ENCODE data around the gene FLACC1.
"Not testable (repeated sequence)": the region's sequence is repeated elsewhere in the genome, so short reads cannot be mapped to it uniquely, and the experiment has no call there.

The FLACC1 gene

GRCh38 chr2:201313362-201313761 is 43.8 kb downstream of the FLACC1 start:
- no peak for DNase-seq (ENCODE audit: low spot score)
- H3K27ac ChIP-seq (ENCODE audit: poor library complexity, severe bottlenecking) = no peak overlapping the region
- no peak for ATAC-seq (ENCODE audit: low read depth)
- H3K9me3 ChIP-seq (ENCODE audit: severe bottlenecking) = no peaks in the 10 kb centered on the region
- H3K36me3 ChIP-seq (ENCODE audit: low read depth) = no peaks in the 10 kb centered on the region
- no peak for TF ChIP-seq CTCF (IDR thresholded peaks at IDR 0.05; ENCODE audit: poor library complexity, severe bottlenecking)
- no peak overlapping the region for H3K4me3 ChIP-seq (ENCODE audit: severe bottlenecking)
- no peaks in the 10 kb centered on the region for H3K4me1 ChIP-seq (ENCODE audit: insufficient read depth, poor library complexity, severe bottlenecking)
- no peaks in the 10 kb centered on the region for H3K27me3 ChIP-seq (ENCODE audit: insufficient read depth, poor library complexity, severe bottlenecking)

- H3K27ac ChIP-seq (ENCODE audit: poor library complexity, severe bottlenecking) = no peak overlapping the region
- H3K36me3 ChIP-seq (ENCODE audit: low read depth) = no peaks in the 10 kb centered on the region
- no peak overlapping the region for H3K4me3 ChIP-seq (ENCODE audit: severe bottlenecking)
- no peak for TF ChIP-seq CTCF (IDR thresholded peaks at IDR 0.05; ENCODE audit: poor library complexity, severe bottlenecking)
- no peaks in the 10 kb centered on the region for H3K27me3 ChIP-seq (ENCODE audit: insufficient read depth, poor library complexity, severe bottlenecking)
- no peak for ATAC-seq (ENCODE audit: low read depth)
- H3K4me1 ChIP-seq (ENCODE audit: insufficient read depth, poor library complexity, severe bottlenecking) = no peaks in the 10 kb centered on the region
- H3K9me3 ChIP-seq (ENCODE audit: severe bottlenecking) = no peaks in the 10 kb centered on the region
- no peak for DNase-seq (ENCODE audit: low spot score)
These were observed 48.2 kb downstream of the FLACC1 start for GRCh38 chr2:201308914-201309313.

GRCh38 chr2:201307876-201308275 is 49.3 kb downstream of the FLACC1 start:
- no peak overlapping the region for H3K4me3 ChIP-seq (ENCODE audit: severe bottlenecking)
- H3K9me3 ChIP-seq (ENCODE audit: severe bottlenecking) = no peaks in the 10 kb centered on the region
- ATAC-seq (ENCODE audit: low read depth) (no peak), DNase-seq (ENCODE audit: low spot score) (no peak)
- no peaks in the 10 kb centered on the region for H3K36me3 ChIP-seq (ENCODE audit: low read depth)
- H3K27me3 ChIP-seq (ENCODE audit: insufficient read depth, poor library complexity, severe bottlenecking) = no peaks in the 10 kb centered on the region
- H3K27ac ChIP-seq (ENCODE audit: poor library complexity, severe bottlenecking) = no peak overlapping the region
- H3K4me1 ChIP-seq (ENCODE audit: insufficient read depth, poor library complexity, severe bottlenecking) = no peaks in the 10 kb centered on the region
- TF ChIP-seq CTCF (IDR thresholded peaks at IDR 0.05; ENCODE audit: poor library complexity, severe bottlenecking) = no peak

GRCh38 chr2:201299929-201300328 is 57.2 kb downstream of the FLACC1 start:
- not testable (repeated sequence) for H3K27me3 ChIP-seq (ENCODE audit: insufficient read depth, poor library complexity, severe bottlenecking); H3K4me1 ChIP-seq (ENCODE audit: insufficient read depth, poor library complexity, severe bottlenecking); DNase-seq (ENCODE audit: low spot score); H3K9me3 ChIP-seq (ENCODE audit: severe bottlenecking); H3K36me3 ChIP-seq (ENCODE audit: low read depth); H3K4me3 ChIP-seq (ENCODE audit: severe bottlenecking); H3K27ac ChIP-seq (ENCODE audit: poor library complexity, severe bottlenecking); ATAC-seq (ENCODE audit: low read depth)

GRCh38 chr2:201298462-201299052 is 58.6 kb downstream of the FLACC1 start:
- H3K27ac ChIP-seq (ENCODE audit: poor library complexity, severe bottlenecking) = no peak overlapping the region
- H3K4me1 ChIP-seq (ENCODE audit: insufficient read depth, poor library complexity, severe bottlenecking) = no peaks in the 10 kb centered on the region
- no peaks in the 10 kb centered on the region for H3K9me3 ChIP-seq (ENCODE audit: severe bottlenecking)
- TF ChIP-seq CTCF (IDR thresholded peaks at IDR 0.05; ENCODE audit: poor library complexity, severe bottlenecking) = no peak
- no peaks in the 10 kb centered on the region for H3K27me3 ChIP-seq (ENCODE audit: insufficient read depth, poor library complexity, severe bottlenecking)
- no peak overlapping the region for H3K4me3 ChIP-seq (ENCODE audit: severe bottlenecking)
- H3K36me3 ChIP-seq (ENCODE audit: low read depth) = no peaks in the 10 kb centered on the region
- DNase-seq (ENCODE audit: low spot score) (no peak), ATAC-seq (ENCODE audit: low read depth) (no peak)

- H3K36me3 ChIP-seq (ENCODE audit: low read depth) = peaks cover 21% of the 10 kb centered on the region
- not testable (repeated sequence) for DNase-seq (ENCODE audit: low spot score); H3K9me3 ChIP-seq (ENCODE audit: severe bottlenecking); H3K27ac ChIP-seq (ENCODE audit: poor library complexity, severe bottlenecking); H3K4me3 ChIP-seq (ENCODE audit: severe bottlenecking); H3K27me3 ChIP-seq (ENCODE audit: insufficient read depth, poor library complexity, severe bottlenecking); H3K4me1 ChIP-seq (ENCODE audit: insufficient read depth, poor library complexity, severe bottlenecking); ATAC-seq (ENCODE audit: low read depth)
These were observed 66.5 kb downstream of the FLACC1 start for GRCh38 chr2:201290457-201291148.

All from RWPE2 (cell line).